GM12878 (cell line): ENCODE results near the gene TXNDC17.

Experiments used
- ASH2L ChIP-seq: fragments of 300-600, 200-600 bp; sonication (generic); IDR thresholded peaks from 2 replicates; pipeline ENCODE4 v1.6.1; 2017; ENCODE audit warnings: low read depth, mild to moderate bottlenecking, borderline replicate concordance
- EP300 ChIP-seq, 2 experiments: fragments of 150-350 bp in 1 of 2; IDR thresholded peaks; 2 replicates each; pipeline ENCODE4 v1.6.1; 2011 to 2012; ENCODE audit warnings: low read depth in 2 of 2, low read length in 2 of 2, borderline replicate concordance in 1 of 2, improper control_type of control experiment in 1 of 2, inconsistent platforms in 1 of 2; ENCODE audit not compliant: control insufficient read depth in 1 of 2
- POLR2AphosphoS5 ChIP-seq: IDR thresholded peaks from 2 replicates; pipeline ENCODE4 v1.6.1; 2011; ENCODE audit warnings: mild to moderate bottlenecking, low read length, inconsistent platforms
- PRDM15 ChIP-seq: fragments of 450-650 bp; formaldehyde crosslinking; IDR thresholded peaks from 2 replicates; pipeline ENCODE4 v1.4.0; 2020; ENCODE audit warnings: mild to moderate bottlenecking, moderate library complexity
- RAD21 ChIP-seq: IDR thresholded peaks from 2 replicates; pipeline ENCODE4 v1.6.1; 2011; ENCODE audit warnings: mild to moderate bottlenecking, low read depth, low read length, moderate library complexity; ENCODE audit not compliant: insufficient read depth
- SIX5 ChIP-seq: IDR thresholded peaks from 2 replicates; pipeline ENCODE4 v1.6.1; 2011; ENCODE audit warnings: mild to moderate bottlenecking, low read depth, low read length, moderate library complexity; ENCODE audit not compliant: severe bottlenecking
- ZNF592 ChIP-seq: fragments of 450-650 bp; IDR thresholded peaks from 2 replicates; pipeline ENCODE4 v1.6.1; 2017; ENCODE audit warnings: mild to moderate bottlenecking, moderate library complexity
- TF ChIP-seq, protein P1 (sequence below): IDR thresholded peaks from 2 replicates; pipeline ENCODE4 v1.6.1; 2012; ENCODE audit warnings: low read depth, low read length, improper control_type of control experiment
- TF ChIP-seq, protein P2 (sequence below), 3 experiments: IDR thresholded peaks in 2 of 3; conservative IDR thresholded peaks in 1 of 3; 2 replicates each; pipeline ENCODE4 v1.5.1; 2011; ENCODE audit warnings: low read depth in 3 of 3, low read length in 3 of 3, mild to moderate bottlenecking in 3 of 3, control low read depth in 2 of 3, moderate library complexity in 2 of 3, inconsistent platforms in 1 of 3, mixed read lengths in 1 of 3; ENCODE audit not compliant: control insufficient read depth in 2 of 3, insufficient read depth in 1 of 3; ENCODE audit errors: extremely low read depth in 1 of 3

- TF ChIP-seq, protein P1, sequence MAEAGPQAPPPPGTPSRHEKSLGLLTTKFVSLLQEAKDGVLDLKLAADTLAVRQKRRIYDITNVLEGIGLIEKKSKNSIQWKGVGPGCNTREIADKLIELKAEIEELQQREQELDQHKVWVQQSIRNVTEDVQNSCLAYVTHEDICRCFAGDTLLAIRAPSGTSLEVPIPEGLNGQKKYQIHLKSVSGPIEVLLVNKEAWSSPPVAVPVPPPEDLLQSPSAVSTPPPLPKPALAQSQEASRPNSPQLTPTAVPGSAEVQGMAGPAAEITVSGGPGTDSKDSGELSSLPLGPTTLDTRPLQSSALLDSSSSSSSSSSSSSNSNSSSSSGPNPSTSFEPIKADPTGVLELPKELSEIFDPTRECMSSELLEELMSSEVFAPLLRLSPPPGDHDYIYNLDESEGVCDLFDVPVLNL, result no peak
- TF ChIP-seq PRDM15 (CRISPR knock-in tag) (no peak), POLR2AphosphoS5 (no peak), ASH2L (no peak), SIX5 (no peak), ZNF592 (no peak), EP300 (IDR thresholded peaks at IDR 0.05; ENCODE audit: borderline replicate concordance in 1 of 2, control insufficient read depth in 1 of 2, low read depth in 2 of 2, low read length in 2 of 2) (no peak), RAD21 (no peak)
- TF ChIP-seq, protein P2, sequence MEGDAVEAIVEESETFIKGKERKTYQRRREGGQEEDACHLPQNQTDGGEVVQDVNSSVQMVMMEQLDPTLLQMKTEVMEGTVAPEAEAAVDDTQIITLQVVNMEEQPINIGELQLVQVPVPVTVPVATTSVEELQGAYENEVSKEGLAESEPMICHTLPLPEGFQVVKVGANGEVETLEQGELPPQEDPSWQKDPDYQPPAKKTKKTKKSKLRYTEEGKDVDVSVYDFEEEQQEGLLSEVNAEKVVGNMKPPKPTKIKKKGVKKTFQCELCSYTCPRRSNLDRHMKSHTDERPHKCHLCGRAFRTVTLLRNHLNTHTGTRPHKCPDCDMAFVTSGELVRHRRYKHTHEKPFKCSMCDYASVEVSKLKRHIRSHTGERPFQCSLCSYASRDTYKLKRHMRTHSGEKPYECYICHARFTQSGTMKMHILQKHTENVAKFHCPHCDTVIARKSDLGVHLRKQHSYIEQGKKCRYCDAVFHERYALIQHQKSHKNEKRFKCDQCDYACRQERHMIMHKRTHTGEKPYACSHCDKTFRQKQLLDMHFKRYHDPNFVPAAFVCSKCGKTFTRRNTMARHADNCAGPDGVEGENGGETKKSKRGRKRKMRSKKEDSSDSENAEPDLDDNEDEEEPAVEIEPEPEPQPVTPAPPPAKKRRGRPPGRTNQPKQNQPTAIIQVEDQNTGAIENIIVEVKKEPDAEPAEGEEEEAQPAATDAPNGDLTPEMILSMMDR (IDR thresholded peaks at IDR 0.05 in 2 of 3, conservative IDR thresholded peaks at IDR 0.05 in 1 of 3; ENCODE audit: control insufficient read depth in 2 of 3, extremely low read depth in 1 of 3, insufficient read depth in 1 of 3, low read depth in 3 of 3, low read length in 3 of 3), result no peak
Measured at GRCh38 chr17:6679241-6679640, 38.4 kb downstream of the TXNDC17 start.
